A549 (cell line): ENCODE results near the gene NNT.
"Not testable (repeated sequence)": the region's sequence is repeated elsewhere in the genome, so short reads cannot be mapped to it uniquely, and the experiment has no call there.

Experiments
- CBX8 ChIP-seq: fragments of 200-600 bp; sonication (generic); IDR thresholded peaks from 2 replicates; pipeline ENCODE4 v1.6.1; 2016
- MAFK ChIP-seq: fragments of 450-650 bp; IDR thresholded peaks from 2 replicates; pipeline ENCODE4 v1.6.1; 2014; ENCODE audit not compliant: partially characterized antibody
- RCOR1 ChIP-seq: fragments of 150-350 bp; IDR thresholded peaks from 2 replicates; pipeline ENCODE4 v1.6.1; 2014; ENCODE audit warnings: antibody characterized with exemption, low read length, low read depth
- RFX5 ChIP-seq: fragments of 450-650 bp; IDR thresholded peaks from 2 replicates; pipeline ENCODE4 v1.7.1; 2014; ENCODE audit warnings: antibody characterized with exemption, mild to moderate bottlenecking, moderate library complexity
- TF ChIP-seq, protein P1 (sequence below): fragments of >200 bp; sonication (Bioruptor Twin); formaldehyde crosslinking; IDR thresholded peaks from 3 replicates; pipeline ENCODE4 v1.5.1; 2016
- TF ChIP-seq, protein P2 (sequence below): fragments of 450-650 bp; IDR thresholded peaks from 2 replicates; pipeline ENCODE4 v1.6.1; 2014; ENCODE audit warnings: antibody characterized with exemption

DNA sequence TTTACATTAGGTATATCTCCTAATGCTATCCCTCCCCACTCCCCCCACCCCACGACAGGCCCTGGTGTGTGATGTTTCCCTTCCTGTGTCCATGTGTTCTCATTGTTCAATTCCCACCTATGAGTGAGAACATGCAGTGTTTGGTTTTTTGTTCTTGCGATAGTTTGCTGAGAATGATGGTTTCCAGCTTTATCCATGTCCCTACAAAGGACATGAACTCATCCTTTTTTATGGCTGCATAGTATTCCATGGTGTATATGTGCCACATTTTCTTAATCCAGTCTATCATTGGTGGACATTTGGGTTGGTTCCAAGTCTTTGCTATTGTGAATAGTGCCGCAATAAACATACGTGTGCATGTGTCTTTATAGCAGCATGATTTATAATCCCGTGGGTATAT, 64.4 kb downstream of the NNT start:
- TF ChIP-seq CBX8, RCOR1, RFX5, MAFK: not testable (repeated sequence)
- TF ChIP-seq, protein P1, sequence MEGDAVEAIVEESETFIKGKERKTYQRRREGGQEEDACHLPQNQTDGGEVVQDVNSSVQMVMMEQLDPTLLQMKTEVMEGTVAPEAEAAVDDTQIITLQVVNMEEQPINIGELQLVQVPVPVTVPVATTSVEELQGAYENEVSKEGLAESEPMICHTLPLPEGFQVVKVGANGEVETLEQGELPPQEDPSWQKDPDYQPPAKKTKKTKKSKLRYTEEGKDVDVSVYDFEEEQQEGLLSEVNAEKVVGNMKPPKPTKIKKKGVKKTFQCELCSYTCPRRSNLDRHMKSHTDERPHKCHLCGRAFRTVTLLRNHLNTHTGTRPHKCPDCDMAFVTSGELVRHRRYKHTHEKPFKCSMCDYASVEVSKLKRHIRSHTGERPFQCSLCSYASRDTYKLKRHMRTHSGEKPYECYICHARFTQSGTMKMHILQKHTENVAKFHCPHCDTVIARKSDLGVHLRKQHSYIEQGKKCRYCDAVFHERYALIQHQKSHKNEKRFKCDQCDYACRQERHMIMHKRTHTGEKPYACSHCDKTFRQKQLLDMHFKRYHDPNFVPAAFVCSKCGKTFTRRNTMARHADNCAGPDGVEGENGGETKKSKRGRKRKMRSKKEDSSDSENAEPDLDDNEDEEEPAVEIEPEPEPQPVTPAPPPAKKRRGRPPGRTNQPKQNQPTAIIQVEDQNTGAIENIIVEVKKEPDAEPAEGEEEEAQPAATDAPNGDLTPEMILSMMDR, result not testable (repeated sequence)
- TF ChIP-seq, protein P2, sequence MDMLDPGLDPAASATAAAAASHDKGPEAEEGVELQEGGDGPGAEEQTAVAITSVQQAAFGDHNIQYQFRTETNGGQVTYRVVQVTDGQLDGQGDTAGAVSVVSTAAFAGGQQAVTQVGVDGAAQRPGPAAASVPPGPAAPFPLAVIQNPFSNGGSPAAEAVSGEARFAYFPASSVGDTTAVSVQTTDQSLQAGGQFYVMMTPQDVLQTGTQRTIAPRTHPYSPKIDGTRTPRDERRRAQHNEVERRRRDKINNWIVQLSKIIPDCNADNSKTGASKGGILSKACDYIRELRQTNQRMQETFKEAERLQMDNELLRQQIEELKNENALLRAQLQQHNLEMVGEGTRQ, result not testable (repeated sequence)
